LNCaP clone FGC (cell line): ENCODE measurements around the gene BACH1.

Source experiments
- DNase-seq: peaks from one replicate; pipeline ENCODE4 v3.0.0-alpha.2; 2011; ENCODE audit warnings: low read depth
- H3K4me3 ChIP-seq: 2 replicates; pipeline ENCODE4 v1.5.1; 2011; ENCODE audit warnings: mild to moderate bottlenecking, low read depth, low read length, control low read depth
- TF ChIP-seq, protein P1 (sequence below): IDR thresholded peaks from 2 replicates; pipeline ENCODE4 v1.5.1; 2012; ENCODE audit warnings: mild to moderate bottlenecking; ENCODE audit not compliant: control insufficient read depth, insufficient read depth; ENCODE audit errors: extremely low read depth

The BACH1 gene

DNA sequence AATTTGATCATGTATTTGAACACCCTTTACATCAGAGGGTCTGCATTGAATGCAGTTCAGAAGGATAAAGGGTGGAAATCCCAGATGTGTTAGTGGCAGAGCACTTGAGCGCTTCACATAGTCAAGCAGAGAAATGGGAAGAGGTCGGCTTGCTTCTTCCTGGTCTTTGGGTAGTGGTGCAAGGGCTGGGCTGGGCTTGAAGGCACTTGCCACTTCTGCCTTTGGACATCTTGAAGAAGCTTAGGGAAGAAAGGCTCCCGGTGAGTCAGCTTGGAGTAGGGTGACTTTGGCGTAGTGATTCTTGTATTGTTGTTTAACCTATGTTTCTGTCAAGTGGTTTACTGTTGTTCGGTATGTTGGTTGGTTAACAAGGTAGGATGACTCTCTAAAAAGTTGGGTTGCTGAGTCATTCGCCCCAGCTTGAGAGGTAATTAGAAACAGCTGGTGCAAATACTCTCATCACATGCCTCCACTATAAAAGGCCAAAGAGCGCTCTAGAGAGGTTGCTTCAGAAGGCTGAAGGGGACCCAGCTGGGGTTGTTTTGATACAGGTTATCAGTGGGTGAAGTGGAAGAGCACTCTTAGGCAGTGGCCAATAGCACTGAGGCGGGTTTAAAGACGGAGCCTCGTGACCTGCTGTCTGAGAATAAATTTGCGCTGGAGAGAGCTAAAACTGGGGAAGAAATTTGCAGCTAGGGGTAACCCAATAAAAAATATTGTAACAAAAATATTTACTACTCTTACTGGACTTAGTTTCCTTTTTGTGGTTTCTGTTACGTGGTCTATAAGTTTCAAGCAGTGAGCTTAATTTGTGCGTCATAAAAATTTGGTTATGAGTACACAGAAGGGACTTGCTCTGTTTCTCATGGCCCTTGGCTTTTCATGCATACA is 1.4 kb downstream of the BACH1 start:
- H3K4me3 ChIP-seq: peak overlapping the region; percentile 80
- TF ChIP-seq, protein P1, sequence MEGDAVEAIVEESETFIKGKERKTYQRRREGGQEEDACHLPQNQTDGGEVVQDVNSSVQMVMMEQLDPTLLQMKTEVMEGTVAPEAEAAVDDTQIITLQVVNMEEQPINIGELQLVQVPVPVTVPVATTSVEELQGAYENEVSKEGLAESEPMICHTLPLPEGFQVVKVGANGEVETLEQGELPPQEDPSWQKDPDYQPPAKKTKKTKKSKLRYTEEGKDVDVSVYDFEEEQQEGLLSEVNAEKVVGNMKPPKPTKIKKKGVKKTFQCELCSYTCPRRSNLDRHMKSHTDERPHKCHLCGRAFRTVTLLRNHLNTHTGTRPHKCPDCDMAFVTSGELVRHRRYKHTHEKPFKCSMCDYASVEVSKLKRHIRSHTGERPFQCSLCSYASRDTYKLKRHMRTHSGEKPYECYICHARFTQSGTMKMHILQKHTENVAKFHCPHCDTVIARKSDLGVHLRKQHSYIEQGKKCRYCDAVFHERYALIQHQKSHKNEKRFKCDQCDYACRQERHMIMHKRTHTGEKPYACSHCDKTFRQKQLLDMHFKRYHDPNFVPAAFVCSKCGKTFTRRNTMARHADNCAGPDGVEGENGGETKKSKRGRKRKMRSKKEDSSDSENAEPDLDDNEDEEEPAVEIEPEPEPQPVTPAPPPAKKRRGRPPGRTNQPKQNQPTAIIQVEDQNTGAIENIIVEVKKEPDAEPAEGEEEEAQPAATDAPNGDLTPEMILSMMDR: no peak
- no peak for DNase-seq

DNA sequence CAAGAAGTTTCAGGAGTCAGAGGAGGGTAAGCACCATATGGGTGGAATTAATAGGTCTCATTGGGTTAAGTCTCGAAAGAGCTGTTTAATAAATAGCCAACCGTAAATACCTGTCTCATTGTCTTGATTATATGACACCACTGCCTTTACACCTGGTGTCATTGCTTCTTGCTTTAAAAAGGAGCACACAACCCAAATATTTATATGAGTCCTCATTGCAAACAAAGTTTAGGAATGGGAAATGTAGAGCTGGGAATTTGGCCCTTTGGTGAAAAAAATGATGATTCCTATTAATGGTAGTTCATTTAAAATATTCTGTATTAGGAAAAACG is 2.1 kb downstream of the BACH1 start:
- no peak for DNase-seq
- TF ChIP-seq, protein P1: no peak
- H3K4me3 ChIP-seq: no peak overlapping the region

DNA sequence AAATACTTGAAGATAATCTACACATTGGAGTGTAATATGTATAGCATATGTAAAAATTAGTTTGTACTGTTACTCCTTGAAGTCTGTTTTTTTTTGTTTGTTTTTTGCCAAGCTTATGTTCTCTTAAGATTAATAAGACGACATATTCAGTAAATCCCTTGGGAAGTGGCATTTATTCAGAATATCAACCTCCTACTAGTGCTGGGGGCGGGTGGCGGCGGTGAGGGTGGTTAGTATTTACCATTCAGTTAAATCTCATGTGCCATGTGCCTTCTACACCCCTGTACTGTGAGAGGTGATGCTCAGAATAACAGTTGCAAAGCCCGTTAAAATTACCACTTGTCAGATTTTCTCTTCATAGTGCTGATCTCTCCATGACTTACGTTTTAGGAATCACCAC is 3.0 kb downstream of the BACH1 start:
- TF ChIP-seq, protein P1: no peak
- DNase-seq: no peak
- peak overlapping the region; percentile 3 for H3K4me3 ChIP-seq

DNA sequence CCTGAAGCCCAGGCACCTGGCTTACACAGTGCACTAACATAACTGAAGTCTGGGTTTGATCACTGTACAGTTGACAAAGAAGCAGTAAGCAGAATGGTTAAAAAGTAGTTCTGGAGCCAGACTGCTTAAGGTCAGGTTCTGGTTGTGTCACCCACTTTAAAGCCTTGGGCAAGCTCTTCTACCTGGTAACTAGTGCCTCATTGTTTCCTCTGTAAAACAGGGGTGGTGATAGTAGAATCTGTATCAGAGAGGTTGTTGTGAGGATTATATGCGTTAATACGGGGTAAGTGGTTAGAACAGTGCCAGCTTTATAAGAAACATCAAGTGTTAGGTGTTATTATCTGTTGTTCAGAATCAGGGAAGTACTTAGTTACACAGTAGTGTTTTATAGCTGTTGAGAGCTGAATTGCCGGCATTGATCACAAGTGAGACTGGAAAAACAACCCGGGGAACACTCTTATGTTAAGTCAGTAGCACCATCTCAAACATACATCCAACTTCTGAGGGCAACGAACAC is 3.7 kb downstream of the BACH1 start:
- DNase-seq: peak; percentile 69
- TF ChIP-seq, protein P1: no peak
- peak overlapping the region; percentile 3 for H3K4me3 ChIP-seq

DNA sequence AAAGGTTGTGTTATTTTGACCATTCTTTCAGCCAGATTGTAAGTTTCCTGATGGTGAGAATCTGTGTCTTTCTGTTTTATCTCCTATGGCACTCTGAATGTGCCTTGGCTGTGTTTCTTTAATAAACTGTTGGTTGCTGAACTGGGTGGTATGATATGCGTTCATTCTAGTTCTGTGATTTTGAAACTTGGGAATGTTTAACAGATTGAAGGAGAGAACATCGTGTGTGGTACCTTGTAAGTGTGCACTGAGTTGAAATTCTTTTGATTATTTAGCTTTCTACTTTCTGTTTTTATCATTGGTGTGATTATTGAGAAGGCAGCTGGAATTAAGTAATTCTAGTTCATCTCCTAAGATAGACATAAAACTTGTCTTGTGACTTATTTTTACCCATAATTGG is 4.6 kb downstream of the BACH1 start:
- H3K4me3 ChIP-seq: no peak overlapping the region
- TF ChIP-seq, protein P1: no peak
- no peak for DNase-seq

DNA sequence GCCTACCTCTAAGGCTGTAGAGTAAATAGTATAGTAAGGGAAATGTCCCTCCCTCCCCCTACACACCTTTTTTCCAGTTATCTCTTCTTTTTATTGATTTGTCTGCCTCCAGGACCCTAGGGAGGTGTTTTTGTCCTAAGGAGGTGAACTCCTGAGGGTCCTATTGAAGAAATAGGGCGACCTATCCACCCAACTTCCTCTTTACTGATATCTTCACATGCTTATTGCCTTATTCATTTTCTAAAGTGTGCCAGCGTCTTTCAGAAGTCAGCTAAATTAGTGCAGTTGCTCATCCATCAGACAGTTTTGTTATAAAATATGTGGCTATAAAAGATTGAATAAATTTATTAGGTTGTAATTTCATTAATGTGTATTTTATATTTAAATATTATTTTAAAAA is 5.9 kb downstream of the BACH1 start:
- H3K4me3 ChIP-seq: no peak overlapping the region
- DNase-seq: no peak
- TF ChIP-seq, protein P1: no peak

DNA sequence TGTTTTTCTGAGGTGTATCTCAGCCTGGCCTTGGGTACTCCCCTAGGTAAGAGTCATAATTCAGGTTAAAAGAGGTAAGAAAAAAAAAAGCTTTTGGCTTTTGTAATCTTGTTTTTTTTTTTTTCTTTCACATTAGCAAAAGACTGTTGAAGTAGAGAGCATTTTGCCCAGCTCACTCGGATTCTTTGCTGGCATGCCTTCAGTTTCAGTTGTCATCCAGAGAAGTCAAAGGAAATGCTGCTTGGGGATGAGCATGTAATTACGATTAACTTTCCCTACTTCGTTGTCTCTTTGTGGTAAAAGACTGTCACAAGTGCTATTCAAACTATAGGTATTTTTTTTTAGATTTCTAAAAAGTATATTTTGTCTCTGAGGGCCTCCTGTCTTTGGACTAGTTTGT is 6.3 kb downstream of the BACH1 start:
- no peak overlapping the region for H3K4me3 ChIP-seq
- TF ChIP-seq, protein P1: no peak
- no peak for DNase-seq
